ENCODE measurements around the gene PLK1.
"Not testable (repeated sequence)": the region's sequence is repeated elsewhere in the genome, so short reads cannot be mapped to it uniquely, and the experiment has no call there.

The PLK1 gene

DNA sequence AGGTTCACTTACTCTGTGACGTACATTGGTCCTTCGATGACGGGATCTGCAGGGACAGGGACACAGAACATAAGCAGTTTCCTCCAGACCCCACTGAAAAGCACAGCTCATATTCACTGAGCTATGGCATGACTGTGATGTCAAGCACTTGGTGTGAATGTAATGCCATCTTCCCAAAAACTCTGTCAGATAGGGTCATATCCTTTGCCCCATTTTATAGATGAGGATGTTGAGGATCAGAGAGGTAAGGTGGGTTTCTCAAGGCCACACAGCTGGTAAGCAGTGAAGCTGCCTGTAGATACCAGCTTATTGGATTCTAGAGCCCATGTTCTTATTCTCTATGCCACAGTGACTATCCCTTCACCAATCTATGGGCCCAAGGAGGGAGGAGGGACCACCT is 31.8 kb downstream of the PLK1 start:
- DNase-seq (ENCODE audit: low spot score) = no peak

GRCh38 chr16:23711785-23712184 is 33.1 kb downstream of the PLK1 start:
- no peak for DNase-seq (ENCODE audit: low spot score)

- no peak for DNase-seq (ENCODE audit: low spot score)
Observed at GRCh38 chr16:23712976-23713375, 34.3 kb downstream of the PLK1 start, which contains the start of gene ERN2. ERN2 (minus strand) TSS chr16:23713222; CDS start chr16:23713187, 35 bp downstream.

GRCh38 chr16:23716484-23716883 is 37.8 kb downstream of the PLK1 start:
- DNase-seq (ENCODE audit: low spot score) = no peak

DNA sequence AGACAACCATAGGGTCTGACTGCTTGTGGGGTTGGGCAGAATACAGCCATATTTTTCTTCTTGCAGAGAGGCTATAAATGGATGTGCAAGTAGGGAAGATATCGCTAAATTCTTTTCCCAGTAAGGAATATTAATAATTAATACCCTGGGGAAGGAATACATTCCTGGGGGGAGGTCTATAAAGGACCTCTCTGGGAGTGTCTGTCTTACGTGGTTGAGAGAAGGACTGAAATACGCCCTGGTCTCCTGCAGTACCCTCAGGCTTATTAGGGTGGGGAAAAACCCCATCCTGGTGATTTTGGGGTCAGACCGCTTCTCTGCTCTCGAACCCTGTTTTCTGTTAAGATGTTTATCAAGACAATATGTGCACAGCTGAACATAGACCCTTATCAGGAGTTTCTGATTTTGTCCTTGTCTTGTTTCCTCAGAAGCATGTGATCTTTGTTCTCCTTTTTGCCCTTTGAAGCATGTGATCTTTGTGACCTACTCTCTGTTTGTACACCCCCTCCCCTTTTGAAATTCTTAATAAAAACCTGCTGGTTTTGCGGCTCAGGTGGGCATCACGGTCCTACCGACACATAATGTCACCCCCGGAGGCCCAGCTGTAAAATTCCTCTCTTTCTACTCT is 44.0 kb downstream of the PLK1 start:
- DNase-seq (ENCODE audit: low spot score) = not testable (repeated sequence)

- DNase-seq (ENCODE audit: low spot score) = no peak
Observed at GRCh38 chr16:23724096-23724784, 45.6 kb downstream of the PLK1 start.

- no peak for DNase-seq (ENCODE audit: low spot score)
Observed at GRCh38 chr16:23724785-23725131, 46.1 kb downstream of the PLK1 start.

DNA sequence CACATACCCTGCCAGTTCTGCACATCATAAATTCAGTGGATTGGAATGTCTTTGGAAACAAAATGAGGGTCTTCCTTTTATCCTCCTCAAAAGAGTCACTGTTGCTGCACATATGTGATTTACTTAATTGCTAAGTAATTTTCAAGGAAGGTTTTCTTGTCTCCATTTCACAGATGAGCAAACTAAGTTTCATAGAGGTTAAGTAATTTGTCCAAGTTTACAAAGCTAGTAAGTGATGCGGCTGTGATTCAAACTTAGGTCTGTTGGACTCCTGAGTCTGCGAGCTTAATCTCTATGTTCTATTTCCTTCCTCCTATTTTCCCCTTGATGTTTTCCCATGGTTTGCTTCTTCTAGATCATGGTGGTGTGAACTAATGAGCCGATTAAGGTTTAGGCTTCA is 48.0 kb downstream of the PLK1 start:
- DNase-seq (ENCODE audit: low spot score) = no peak

GRCh38 chr16:23728112-23728477 is 49.4 kb downstream of the PLK1 start:
- no peak for DNase-seq (ENCODE audit: low spot score)

- no peak for DNase-seq (ENCODE audit: low spot score)
Observed at GRCh38 chr16:23729503-23730424, 51.1 kb downstream of the PLK1 start.

DNA sequence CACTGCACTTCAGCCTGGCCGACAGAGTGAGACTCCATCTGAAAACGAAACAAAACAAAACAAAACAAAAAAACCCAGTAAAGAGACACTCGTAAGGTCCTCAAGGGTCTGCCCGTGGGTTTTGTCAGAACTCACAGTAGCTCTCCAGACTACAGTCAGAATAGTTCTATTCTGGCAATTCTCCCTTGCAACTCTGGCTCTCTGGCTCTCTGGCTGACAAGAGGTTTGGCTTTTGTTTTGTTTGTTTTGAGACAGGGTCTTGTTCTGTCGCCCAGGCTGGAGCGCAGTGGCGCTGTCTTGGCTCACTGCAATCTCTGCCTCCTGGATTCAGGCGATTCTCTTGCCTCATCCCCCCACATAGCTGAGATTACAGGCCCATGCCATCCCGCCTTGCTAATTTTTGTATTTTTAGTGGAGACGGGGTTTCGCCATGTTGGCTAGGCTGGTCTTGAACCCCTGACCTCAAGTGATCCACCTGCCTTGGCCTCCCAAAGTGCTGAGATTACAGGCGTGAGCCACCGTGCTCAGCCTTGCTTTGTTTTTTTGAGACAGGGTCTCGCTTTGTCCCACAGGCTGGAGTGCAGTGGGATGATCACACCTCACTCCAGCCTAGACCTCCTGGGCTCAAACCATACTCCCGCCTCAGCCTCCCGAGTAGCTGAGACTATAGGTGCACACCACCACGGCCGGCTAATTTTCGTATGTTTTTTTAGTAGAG is 55.6 kb downstream of the PLK1 start:
- DNase-seq (ENCODE audit: low spot score) = no peak

DNA sequence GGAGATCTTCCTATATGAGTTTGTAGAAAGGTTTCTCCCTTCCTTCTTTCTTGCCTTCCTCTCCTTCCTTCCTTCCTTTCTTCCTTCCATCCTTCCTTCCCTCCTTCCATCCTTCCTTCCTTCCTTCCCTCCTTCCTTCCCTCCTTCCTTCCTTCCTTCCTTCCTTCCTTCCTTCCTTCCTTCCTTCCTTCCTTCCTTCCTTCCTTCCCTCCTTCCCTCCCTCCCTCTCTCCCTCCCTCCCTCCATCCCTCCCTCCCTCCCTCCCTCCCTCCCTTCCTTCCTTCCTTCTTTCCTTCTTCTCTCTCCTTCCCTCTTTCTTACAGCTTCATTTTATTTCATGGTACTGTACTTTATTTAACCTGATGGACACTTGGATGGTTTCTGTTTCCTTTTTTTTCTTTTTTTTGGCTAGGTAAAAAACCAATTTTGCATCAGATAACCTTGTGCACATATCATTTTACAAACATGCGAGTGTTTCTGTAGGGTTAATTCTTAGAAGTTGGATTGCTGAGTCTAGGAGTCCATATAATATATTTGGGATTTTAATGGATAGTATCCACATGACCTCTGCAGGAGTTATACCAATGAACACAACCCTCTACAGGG is 58.8 kb downstream of the PLK1 start:
- DNase-seq (ENCODE audit: low spot score) = not testable (repeated sequence)

- no peak for DNase-seq (ENCODE audit: low spot score)
Observed at GRCh38 chr16:23739516-23739915, 60.8 kb downstream of the PLK1 start.

Measured in left forelimb (tissue), 1 donor.